HG03439 (cell line): ENCODE measurements around the gene ATF6.

Experiments
- ATAC-seq: cut with Tn5 transposase; IDR thresholded peaks from one replicate; pipeline ENCODE4 v1.9.1; 2021; ENCODE audit warnings: mild to moderate bottlenecking, moderate library complexity; ENCODE audit not compliant: unreplicated experiment

ATF6 gene

DNA sequence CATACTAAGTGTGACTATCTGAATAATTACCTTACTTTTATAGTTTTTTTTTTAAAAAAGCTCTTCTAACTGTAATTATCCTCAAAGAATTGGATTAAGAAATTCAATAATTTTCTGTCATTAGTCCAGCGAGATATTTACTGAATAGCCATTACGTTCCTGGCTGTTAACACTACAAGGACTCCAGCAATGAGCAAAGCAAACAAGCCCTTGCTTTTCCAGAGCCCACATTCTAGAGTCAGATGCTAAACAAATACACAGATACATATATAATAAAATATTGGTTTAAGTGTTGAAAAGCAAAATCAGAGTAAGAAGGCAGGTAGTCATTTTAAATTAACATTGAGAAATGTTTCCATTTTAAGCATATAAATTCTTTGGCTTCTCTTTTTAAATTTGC lies 118.4 kb downstream of the ATF6 start:
- no peak for ATAC-seq

DNA sequence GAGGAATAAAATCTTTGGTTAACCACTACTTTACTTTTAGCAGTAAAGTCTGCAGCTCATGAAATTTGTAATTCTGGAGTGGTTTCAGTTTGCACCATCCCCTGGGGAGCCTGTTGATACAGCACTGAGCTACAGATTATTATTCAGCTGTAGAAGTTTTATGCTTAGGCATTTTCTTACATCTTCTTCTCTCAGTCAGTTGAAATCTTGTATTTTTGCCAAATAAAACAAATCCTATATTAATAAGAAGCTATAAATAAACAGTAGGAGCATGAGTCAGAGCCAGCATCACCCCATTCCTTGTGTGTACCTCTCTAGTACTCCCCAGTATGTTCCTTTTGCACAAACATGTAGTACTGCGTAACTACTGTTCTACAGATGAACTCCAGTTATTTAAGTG lies 118.9 kb downstream of the ATF6 start:
- ATAC-seq: no peak

DNA sequence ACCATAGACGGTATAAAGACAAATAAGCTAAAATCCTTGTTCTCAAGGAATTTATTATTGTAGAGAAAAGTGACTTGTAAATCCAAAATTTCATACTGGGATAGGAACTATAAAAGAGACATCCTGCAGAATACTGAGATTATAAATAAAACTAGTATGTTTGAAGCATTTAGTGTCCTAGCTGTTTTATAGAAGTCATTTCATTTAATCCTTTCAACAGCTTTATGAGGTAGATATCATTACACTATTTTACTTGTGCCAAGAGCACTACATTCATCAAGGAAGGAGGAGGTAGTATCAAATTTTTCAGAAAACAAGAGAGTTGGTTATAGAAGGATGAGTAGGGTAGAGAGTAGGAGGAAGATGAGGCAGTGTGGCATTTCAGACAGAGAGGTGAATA lies 119.6 kb downstream of the ATF6 start:
- no peak for ATAC-seq

DNA sequence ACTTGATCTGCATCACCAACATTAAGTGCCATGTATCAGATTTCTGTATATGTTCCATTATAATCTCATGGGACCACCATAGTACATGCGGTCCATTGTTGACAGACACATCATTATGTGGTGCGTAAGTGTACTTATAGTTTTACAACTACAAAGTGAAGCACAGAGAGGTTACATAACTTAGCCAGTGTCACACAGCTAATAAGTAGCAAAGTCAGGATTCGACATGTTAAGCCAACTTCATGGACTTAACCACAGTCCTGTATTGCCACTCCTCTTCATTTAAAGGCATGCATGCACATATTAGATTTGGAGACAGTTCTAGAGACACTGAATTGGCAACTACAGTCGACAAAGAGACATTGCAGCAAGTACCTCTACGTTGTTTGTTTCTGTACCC lies 120.5 kb downstream of the ATF6 start:
- ATAC-seq: no peak

DNA sequence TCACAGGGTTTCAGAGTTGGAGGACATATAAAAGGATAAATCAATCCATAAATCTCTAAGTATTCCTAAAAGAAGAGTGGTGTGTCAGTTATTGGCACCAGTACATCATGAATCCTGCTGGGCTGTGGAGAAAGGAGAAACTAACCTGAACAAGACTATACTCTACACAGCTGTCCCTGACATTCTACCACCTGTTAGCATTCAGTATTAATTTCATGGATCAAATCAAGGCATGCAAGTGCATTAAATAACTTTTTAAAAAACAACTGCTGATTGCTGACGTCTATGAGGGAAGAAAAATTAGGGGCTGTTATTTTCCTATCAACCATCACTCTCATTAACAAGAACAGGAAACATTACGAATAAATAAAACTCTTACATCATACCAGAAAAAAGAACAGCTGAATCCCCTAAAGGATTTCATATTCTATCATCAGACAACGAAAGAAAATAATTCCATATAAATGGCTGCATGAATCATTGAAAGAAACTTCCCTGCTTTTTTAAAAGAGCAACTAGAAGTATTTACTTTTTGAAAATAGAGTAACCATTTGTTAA lies 121.7 kb downstream of the ATF6 start:
- no peak for ATAC-seq

DNA sequence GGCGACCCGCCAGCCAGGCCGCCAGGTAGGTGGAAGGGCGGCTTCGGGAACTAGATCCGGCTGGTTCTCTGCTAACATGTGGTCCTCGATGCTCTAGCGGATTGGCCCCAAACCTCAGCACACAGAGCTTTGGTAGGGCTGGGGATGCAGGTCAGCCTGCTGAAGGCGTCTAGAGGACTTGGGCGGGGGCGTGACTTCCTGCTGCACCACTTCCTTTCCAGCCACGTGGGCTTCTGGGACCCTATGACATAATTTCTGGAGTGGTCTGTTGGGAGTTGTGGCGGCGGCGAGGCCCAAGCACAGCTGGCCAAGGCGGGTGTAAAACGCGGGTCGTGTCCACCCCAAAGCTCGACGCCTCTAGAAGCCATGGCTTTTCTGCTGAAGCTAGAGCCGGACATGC lies 124.5 kb downstream of the ATF6 start:
- no peak for ATAC-seq

DNA sequence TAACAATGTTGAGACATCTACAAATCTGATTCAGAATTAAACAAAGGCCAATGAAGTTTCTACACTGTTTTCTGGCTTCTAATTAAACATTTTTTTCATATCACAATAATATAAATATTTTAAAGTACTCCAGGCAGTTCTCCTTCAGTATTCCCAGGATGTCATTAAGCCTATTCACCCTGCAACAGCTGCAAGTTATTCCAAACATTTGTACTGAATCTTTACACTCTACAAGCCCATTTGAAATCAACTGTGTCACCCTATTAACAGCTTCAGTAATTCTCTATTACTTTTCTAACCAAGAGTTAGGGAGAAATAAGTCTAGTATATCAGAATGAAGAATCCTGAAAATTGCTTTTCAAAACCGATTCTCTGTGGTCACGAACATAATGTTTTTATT lies 133.0 kb downstream of the ATF6 start:
- ATAC-seq: no peak

DNA sequence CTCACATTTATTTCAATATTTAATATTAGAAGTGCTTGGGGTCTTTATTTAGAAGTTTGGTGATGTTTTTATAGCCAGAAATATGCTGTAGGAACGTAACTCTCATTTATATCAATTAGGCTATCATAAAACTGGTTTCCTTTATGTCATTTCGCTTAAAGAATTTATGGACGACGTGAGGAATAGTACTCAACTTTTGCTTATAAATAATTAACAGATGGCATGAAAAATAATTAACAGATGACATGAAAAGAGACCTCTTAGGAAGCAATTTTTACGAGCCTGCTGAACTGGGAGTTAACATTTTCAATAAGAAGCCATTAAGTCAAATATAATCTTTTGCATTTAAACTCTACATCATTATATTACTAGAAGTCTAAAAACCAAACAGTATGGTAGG lies 134.0 kb downstream of the ATF6 start:
- ATAC-seq: no peak

DNA sequence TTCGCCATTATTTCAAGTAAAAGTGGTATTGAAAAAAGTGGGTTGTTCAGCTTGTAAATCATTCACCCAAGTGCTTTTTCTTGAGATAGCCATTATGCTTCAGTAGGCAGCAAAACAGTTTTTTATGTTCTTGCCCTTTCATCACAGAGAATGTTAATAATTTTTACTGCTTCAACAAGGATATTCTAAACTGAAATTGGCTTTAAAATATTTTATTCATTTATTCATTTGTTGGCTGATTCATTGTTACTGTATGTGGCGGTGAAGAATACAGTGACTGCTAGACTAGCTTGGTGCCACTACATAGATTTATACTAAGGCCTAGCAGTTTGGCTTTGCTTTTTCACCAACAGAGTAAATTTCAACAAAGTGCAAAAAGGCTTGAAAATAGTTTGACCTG lies 136.1 kb downstream of the ATF6 start:
- ATAC-seq: no peak

DNA sequence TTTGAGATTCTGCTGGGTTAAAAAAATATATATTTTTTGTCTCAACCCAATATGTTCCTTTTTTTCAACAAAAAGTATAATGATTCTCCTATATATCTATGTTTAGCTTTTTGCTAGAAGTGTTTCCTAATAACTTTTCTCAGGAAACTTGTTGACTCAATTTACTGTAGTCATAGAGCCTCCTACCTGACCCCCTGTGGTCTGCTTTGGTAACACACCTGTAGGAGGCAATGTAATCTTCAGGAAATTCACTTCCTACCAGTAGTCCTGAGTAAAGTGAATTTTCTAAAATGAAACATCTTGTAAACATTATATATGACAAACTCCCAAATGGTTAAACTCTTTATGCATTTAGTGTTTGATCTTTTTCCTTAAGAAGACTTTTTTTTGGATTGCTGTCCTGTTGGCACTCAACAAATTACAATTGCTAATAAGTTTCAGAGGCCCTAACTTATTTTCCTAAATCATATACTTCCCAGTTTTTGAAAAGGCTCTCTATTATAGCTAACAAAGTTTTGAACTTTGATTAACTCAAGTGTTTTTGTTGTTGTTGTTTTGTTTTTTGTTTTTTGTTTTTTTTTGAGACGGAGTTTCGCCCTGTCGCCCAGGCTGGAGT lies 139.3 kb downstream of the ATF6 start:
- ATAC-seq: no peak

DNA sequence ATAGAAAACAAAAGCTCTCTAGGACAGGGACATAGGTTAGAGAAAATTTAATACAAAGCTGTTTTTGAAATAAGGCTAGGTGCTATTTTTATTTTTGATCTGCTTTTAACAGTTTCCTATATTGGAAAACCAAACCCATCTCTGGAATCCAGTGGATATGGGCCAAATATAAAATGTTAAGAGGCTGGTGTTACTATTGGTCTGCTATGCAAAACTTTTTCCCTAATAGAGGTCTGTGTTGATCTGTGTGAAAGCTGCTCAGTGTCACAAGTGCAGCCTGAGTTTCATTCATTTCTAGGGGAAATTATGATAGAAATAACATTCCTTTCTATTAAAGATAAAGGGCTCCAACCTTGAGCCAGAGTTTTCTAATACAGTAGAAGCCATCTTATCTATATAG lies 141.1 kb downstream of the ATF6 start:
- no peak for ATAC-seq

DNA sequence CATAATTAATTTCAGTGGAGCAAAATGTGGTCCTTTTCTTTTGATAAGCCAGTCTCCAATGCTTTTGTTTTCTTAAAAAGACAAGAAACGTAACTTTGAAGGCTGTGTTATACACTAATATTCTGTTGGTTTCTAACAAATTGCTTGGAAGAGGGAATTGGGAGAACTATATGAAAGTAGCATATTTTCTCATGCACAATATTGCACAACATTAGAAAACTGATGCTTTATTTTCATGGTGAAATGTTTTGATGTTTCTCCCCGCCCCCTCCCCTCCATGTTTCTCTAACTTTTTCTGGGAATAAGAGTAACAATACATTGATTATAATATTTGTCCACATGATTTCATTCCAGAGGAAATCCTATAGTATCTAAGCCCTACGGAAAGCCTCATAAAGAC lies 142.1 kb downstream of the ATF6 start:
- ATAC-seq: no peak

DNA sequence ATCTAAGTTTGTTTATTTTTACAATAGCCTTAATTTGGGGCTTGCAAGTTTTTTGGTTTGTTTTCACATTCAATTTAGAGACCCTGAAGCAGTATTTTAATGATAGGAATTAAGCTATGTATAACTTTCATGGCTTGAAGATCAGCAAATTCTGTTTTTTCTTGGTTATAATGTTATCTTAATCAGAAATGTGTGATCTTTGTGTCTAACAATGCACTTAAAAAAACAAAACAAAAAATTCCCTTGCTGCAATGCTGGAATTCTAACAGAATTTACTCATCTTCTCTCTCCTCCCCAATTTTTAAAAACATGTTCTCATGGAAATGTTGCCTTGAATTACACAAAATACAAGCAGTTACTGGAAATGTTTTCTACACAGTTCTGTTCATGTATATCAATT lies 144.5 kb downstream of the ATF6 start:
- no peak for ATAC-seq

DNA sequence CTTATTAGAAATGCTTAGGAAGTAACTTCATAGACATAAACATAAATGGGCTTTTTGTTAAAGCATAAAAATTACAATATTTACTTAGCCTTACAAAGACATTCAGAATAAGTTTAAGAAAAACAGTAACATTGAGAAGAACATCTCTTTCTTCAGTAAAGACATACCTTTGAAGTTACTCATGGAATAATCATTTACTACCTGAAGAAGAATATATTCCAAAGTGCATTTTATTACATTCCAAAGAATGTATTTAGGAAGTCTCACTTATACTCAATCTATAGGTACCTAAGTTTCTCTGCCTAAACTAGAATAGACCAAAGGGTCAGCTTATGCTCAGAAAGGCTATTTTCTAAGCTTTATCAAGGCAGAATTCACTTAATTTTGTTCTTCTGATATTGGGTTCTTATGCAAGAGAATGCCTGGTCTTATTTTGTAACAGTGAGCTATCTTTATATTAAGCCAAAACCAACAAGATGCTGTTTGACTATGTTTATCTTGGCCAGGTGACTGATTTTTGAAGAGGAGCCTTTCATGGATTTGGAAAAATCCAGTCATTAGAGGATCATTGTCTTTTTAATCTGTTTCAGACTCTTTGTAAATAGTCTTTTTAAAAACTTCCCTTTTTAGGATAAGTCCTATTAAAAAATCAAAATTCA lies 147.5 kb downstream of the ATF6 start:
- no peak for ATAC-seq

DNA sequence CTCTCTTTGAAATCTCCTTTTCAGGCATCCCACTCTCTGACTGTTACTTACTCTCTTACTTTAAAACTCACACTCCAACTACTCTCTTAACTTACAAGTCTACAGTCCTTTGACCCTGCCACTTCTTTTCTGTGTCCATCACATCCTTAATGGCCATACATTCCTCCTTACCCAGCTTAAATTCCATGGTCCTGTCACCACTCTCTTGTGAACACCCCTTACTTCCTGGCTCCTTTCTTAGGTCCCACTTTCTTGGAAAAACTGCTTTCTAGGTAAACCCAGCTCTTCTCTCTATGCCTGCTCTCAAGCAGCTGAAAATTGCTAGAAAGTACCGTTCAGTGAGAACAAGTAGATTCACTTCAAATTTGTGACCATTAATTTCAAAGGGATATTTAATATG lies 148.5 kb downstream of the ATF6 start:
- ATAC-seq: no peak

DNA sequence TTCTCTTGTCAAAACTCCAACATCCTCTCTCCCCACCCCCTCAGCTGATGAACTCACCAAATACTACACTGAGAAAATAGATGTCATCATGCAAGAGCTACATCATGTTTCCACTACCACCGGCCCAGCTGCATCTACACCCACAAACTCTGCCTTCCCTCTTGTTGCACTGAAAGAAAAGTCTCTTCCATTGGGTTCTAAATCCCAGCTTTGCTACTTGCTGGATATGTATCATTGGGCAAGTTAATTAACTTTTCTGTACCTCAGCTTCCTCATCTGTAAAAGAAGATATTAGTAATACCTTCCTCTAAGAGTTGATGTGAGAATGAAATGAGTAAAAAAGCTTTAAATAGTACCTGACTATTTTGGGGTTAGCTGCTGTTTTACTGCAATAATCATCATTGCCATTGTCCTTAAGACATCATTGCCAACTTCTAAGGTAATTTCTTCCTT lies 149.0 kb downstream of the ATF6 start:
- ATAC-seq: peak; percentile 71

DNA sequence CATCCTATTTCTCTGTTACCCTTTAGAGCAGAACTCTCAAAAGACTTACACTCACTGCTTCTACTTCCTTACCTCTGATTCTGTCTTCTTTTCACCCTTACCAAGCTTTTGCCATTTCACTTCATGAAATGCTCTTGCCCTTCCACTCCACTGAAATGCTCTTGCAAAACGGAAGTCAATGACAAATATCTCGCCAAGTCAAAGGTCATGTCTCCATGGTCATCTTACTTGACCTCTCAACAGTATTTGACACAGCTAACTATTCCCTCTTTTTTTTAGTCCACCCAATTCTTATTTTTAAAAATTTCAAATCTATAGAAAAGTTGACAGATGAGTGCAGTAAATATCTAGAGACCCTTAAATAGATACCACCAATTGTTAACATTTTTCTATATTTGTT lies 149.9 kb downstream of the ATF6 start:
- ATAC-seq: no peak

DNA sequence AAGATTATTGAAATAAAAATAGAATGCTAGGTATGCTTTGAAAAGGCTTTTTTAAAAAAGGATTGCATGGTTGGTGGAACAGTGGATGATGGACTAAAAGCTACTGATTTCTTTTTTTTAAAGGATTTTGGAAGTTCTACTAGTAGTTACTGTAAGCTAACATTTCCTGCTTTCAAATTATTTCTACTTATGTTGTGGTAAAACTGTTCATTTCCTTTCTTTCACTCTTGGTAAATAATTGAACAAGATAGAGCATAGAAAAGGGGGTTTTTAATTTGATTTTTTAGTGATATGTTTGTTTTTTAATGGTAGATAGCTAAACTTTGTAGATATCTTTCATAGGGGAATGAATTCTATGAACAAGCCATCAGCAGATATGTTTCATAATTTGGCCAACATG lies 153.1 kb downstream of the ATF6 start:
- ATAC-seq: no peak

DNA sequence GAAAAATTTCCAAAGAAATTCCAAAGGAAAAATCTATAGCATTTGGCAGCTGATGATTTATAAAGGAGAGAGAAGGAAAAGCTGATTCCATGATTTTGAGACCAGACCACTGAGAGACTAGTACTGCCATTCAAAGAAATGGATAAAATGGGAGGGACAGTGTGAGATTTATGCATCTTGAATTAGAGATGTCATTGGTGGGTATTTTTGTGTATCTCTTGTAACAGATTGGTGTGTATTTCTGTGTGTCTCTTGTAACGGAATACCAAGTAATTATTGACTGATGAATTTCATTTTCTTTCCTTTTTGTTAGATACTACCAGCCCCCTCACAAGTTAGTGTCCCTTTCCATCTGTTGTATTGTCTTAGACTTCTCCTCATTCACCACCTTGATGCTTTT lies 155.4 kb downstream of the ATF6 start:
- ATAC-seq: no peak

DNA sequence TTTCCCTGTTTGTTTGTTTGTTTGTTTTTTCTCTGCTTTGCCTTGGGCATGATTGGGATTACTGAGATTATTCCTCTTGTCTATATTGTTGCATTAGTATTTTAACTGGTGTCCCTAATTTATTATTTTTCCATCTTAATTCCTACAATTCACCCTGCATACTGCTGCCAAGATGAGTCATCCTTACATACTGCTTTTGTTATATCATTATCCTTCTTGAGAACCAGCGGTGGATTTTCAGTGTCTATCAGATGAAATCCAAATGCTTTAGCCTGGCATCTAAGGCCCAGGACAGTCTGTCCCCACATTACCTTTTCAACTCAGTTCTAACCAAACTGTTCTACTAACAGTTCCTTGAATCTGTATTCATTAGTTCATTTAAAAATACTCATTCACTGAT lies 155.9 kb downstream of the ATF6 start:
- no peak for ATAC-seq

DNA sequence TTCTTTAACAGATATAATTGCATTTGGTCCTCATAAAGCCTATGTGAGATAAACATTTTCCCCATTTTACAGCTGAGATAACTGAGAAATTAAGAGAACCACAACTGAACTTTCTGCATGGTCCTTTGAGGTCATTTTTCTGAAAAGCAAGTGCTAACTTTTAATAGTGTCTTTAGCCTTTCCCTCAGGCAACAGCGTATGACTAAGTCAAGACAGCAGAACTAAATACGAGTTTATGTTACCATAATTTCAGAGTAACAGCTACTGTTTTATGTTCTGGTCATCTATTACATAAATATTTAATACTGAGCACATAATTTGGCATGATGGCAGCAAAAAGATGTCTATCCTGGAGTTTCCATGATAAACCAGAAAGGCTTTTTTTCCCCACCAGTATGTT lies 161.9 kb downstream of the ATF6 start:
- ATAC-seq: no peak

DNA sequence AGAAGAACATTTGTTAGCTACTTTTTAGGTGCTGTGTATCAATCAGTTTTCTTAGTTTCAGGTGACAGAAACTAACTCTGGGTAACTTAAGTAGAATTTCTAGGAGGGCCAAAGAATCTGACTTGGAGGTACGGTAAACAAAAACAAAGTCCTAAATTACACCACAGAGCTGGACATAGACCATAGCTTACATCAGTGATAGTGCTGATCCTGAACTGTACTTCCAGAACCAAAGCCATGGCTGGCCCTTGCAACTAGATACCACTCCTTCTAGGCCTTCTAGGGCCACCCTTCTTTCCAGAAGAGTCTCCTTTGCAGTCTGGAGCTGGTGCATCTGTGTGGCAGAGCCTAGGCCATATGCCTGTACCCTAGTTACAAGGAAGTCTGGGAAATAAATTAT lies 163.0 kb downstream of the ATF6 start:
- no peak for ATAC-seq

DNA sequence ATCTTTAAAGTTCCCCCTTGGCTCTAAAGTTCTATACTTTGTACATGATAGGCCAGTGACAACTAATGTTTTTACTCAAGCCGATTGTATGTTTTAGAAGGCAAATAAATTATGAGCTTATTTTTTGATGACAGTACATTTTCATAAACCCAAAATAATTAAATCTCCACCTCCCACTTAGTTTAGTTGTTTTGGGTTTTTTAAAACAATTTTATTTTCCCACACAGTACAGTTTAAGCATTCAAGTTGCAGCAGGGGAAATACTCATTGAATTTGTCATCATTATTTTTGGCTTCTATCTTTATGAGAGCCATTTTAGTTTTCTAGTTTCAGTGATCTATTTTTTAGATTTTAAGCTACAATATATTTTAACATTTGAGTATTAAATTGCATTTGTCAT lies 163.9 kb downstream of the ATF6 start:
- no peak for ATAC-seq
